ENCODE results near the gene MT1X.

- TF ChIP-seq ZNF460 (CRISPR knock-in tag; IDR thresholded peaks at IDR 0.05; ENCODE audit: borderline replicate concordance) (no peak), BRD4 (CRISPR knock-in tag; IDR thresholded peaks at IDR 0.05) (no peak), EZH2 (conservative IDR thresholded peaks at IDR 0.05; ENCODE audit: low read depth, low read length) (no peak)
- TF ChIP-seq, protein P1, sequence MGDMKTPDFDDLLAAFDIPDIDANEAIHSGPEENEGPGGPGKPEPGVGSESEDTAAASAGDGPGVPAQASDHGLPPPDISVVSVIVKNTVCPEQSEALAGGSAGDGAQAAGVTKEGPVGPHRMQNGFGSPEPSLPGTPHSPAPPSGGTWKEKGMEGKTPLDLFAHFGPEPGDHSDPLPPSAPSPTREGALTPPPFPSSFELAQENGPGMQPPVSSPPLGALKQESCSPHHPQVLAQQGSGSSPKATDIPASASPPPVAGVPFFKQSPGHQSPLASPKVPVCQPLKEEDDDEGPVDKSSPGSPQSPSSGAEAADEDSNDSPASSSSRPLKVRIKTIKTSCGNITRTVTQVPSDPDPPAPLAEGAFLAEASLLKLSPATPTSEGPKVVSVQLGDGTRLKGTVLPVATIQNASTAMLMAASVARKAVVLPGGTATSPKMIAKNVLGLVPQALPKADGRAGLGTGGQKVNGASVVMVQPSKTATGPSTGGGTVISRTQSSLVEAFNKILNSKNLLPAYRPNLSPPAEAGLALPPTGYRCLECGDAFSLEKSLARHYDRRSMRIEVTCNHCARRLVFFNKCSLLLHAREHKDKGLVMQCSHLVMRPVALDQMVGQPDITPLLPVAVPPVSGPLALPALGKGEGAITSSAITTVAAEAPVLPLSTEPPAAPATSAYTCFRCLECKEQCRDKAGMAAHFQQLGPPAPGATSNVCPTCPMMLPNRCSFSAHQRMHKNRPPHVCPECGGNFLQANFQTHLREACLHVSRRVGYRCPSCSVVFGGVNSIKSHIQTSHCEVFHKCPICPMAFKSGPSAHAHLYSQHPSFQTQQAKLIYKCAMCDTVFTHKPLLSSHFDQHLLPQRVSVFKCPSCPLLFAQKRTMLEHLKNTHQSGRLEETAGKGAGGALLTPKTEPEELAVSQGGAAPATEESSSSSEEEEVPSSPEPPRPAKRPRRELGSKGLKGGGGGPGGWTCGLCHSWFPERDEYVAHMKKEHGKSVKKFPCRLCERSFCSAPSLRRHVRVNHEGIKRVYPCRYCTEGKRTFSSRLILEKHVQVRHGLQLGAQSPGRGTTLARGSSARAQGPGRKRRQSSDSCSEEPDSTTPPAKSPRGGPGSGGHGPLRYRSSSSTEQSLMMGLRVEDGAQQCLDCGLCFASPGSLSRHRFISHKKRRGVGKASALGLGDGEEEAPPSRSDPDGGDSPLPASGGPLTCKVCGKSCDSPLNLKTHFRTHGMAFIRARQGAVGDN (CRISPR knock-in tag; IDR thresholded peaks at IDR 0.05) = no peak
Measured at GRCh38 chr16:56702836-56703235, 20.6 kb downstream of the MT1X start.

All from HepG2 (cell line).